CD4-positive, alpha-beta T cell (primary cell): ENCODE results near the gene GAPDH. TPM values are rescaled to one million over a fixed set of nuclear protein-coding genes. Genes with fewer than 3 reads are reported as not detected.
"Not testable (repeated sequence)": the region's sequence is repeated elsewhere in the genome, so short reads cannot be mapped to it uniquely, and the experiment has no call there.

ENCODE experiments used
- ATAC-seq: fragments of 200-7000 bp; cut with Tn5 transposase; one replicate; pipeline ENCODE4 v1.10.0; 2022; ENCODE audit warnings: mild to moderate bottlenecking; ENCODE audit not compliant: poor library complexity
- CTCF ChIA-PET: fragments of 350-600 bp; sonication (Branson Sonifier 250); formaldehyde crosslinking; loops from one replicate; lab custom pipeline; 2021; ENCODE audit warnings: antibody characterized with exemption, inconsistent platforms; lab: Charles Lee
- POLR2A ChIA-PET: fragments of 350-600 bp; sonication (Branson Sonifier 250); formaldehyde crosslinking; loops from one replicate; lab custom pipeline; 2021; ENCODE audit warnings: antibody characterized with exemption, inconsistent platforms; lab: Charles Lee
- DNase-seq, 14 experiments: peaks; one replicate each; pipeline ENCODE4 v3.0.0-alpha.2; 2013 to 2020; ENCODE audit warnings: mixed read lengths in 2 of 14
- H3K27ac ChIP-seq, 2 donors: one replicate each; pipeline versions ENCODE4 v1.5.1 to v1.7.0; 2013; ENCODE audit warnings: low read length in 2 of 2, low read depth in 1 of 2, mild to moderate bottlenecking in 1 of 2
- H3K27me3 ChIP-seq, 2 experiments: 1 replicate in 1 of 2; 2 replicates in 1 of 2; pipeline versions ENCODE4 v1.6.1 to v1.7.0; 2013; ENCODE audit warnings: low read length in 2 of 2, control low read depth in 1 of 2, mild to moderate bottlenecking in 1 of 2, moderate library complexity in 1 of 2; ENCODE audit not compliant: insufficient read depth in 2 of 2, control insufficient read depth in 1 of 2
- H3K36me3 ChIP-seq: one replicate; pipeline ENCODE4 v1.6.1; 2013; ENCODE audit warnings: low read length, control low read depth; ENCODE audit not compliant: insufficient read depth
- H3K4me1 ChIP-seq: one replicate; pipeline ENCODE4 v1.6.1; 2013; ENCODE audit warnings: low read length, control low read depth; ENCODE audit not compliant: insufficient read depth
- H3K4me3 ChIP-seq: one replicate; pipeline ENCODE4 v1.5.1; 2013; ENCODE audit warnings: mild to moderate bottlenecking, low read length, moderate library complexity
- H3K9me3 ChIP-seq, 2 experiments: 1 replicate in 1 of 2; 2 replicates in 1 of 2; pipeline versions ENCODE4 v1.6.1 to v1.7.0; 2013; ENCODE audit warnings: low read length in 2 of 2, mild to moderate bottlenecking in 2 of 2, control low read depth in 1 of 2, moderate library complexity in 1 of 2; ENCODE audit not compliant: control insufficient read depth in 1 of 2, insufficient read depth in 1 of 2
- H3K27ac Mint-ChIP-seq: one replicate; pipeline ENCODE4 v1.8.0; 2020; ENCODE audit warnings: mixed read lengths
- H3K27me3 Mint-ChIP-seq: one replicate; pipeline ENCODE4 v1.8.0; 2021; ENCODE audit warnings: mixed read lengths
- H3K36me3 Mint-ChIP-seq: one replicate; pipeline ENCODE4 v1.8.0; 2021; ENCODE audit warnings: low read depth, mixed read lengths
- H3K4me1 Mint-ChIP-seq: one replicate; pipeline ENCODE4 v1.8.0; 2021; ENCODE audit warnings: low read depth, mixed read lengths
- H3K4me3 Mint-ChIP-seq: one replicate; pipeline ENCODE4 v1.8.0; 2020; ENCODE audit warnings: mild to moderate bottlenecking, mixed read lengths
- H3K9me3 Mint-ChIP-seq: one replicate; pipeline ENCODE4 v1.8.0; 2020; ENCODE audit warnings: mixed read lengths
- intact Hi-C, 2 experiments: fragments of 100-400 bp; cut with DNase I in 1 of 2; cut with micrococcal nuclease in 1 of 2; formaldehyde crosslinking; loops; one replicate each; pipeline versions ENCODE4 v1.15.1 to v1.9.0; 2023 to 2025; cut with DNase I, micrococcal nuclease
- total RNA-seq, 174 experiments: library from RNA in 2 of 174; stranded (reverse) in 2 of 174; gene quantifications; one replicate each; pipeline ENCODE4 v1.2.3 and lab custom pipeline; 2021 to 2026
- TF ChIP-seq, protein P1 (sequence below): fragments of 200-600 bp; IDR thresholded peaks from one replicate; pipeline ENCODE4 v1.8.0; 2022; ENCODE audit warnings: antibody characterized with exemption, mild to moderate bottlenecking

Gene GAPDH
- total RNA-seq, 2 experiments from 2014 or later = 498 to 508 TPM

GRCh38 chr12:6555018-6555691 lies 20.8 kb downstream of the GAPDH start:
- Mint-ChIP-seq H3K27ac (peak overlapping the region; percentile 57), H3K4me1 (peaks cover 43% of the 10 kb centered on the region), H3K36me3 (peaks cover 57% of the 10 kb centered on the region), H3K4me3 (peak overlapping the region; percentile 96), H3K9me3 (no peaks in the 10 kb centered on the region), H3K27me3 (no peaks in the 10 kb centered on the region)
- no peaks in the 10 kb centered on the region for H3K9me3 ChIP-seq
- ChIA-PET CTCF (interaction anchor here (1.4 to 2.8 kb wide), 4 partner anchors 13 to 383 kb away, joined by 3 to 7 read pairs (median 4); partner anchors contain the start of gene NOP2), POLR2A (interaction anchor here (2.0 kb wide), 1 partner anchor 13 kb away, joined by 8 read pairs; the partner anchor contains the start of gene NOP2)
- peak in 1 of 14 experiments; percentile 35 for DNase-seq
- intact Hi-C loops = loop anchor here (5.0 kb wide), 1 partner anchor 133 kb away; no protein-coding TSS in a partner anchor
- H3K27me3 ChIP-seq = no peaks in the 10 kb centered on the region
- peaks cover 50% of the 10 kb centered on the region for H3K36me3 ChIP-seq
- H3K4me1 ChIP-seq = peaks cover 76% of the 10 kb centered on the region
- H3K27ac ChIP-seq = no peak overlapping the region
- peak overlapping the region; percentile 74 for H3K4me3 ChIP-seq
- TF ChIP-seq, protein P1, sequence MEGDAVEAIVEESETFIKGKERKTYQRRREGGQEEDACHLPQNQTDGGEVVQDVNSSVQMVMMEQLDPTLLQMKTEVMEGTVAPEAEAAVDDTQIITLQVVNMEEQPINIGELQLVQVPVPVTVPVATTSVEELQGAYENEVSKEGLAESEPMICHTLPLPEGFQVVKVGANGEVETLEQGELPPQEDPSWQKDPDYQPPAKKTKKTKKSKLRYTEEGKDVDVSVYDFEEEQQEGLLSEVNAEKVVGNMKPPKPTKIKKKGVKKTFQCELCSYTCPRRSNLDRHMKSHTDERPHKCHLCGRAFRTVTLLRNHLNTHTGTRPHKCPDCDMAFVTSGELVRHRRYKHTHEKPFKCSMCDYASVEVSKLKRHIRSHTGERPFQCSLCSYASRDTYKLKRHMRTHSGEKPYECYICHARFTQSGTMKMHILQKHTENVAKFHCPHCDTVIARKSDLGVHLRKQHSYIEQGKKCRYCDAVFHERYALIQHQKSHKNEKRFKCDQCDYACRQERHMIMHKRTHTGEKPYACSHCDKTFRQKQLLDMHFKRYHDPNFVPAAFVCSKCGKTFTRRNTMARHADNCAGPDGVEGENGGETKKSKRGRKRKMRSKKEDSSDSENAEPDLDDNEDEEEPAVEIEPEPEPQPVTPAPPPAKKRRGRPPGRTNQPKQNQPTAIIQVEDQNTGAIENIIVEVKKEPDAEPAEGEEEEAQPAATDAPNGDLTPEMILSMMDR = no peak
- ATAC-seq = no peak

DNA sequence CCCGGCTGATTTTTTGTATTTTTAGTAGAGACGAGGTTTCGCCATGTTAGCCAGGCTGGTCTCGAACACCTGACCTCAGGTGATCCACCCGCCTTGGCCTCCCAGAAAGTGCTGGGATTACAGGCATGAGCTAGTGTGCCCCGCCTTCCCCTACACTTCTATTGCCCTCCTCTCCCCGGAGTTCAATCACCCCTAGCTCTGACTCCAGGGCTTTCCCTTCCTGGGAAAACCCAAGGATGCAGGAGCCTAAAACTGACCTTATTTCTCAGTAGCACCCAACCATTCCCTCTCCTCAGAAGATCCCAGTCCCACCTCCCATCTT lies 22.1 kb downstream of the GAPDH start:
- H3K27me3 ChIP-seq, H3K9me3 ChIP-seq, H3K27me3 Mint-ChIP-seq, H3K9me3 Mint-ChIP-seq, DNase-seq, ATAC-seq: not testable (repeated sequence)
- POLR2A ChIA-PET = interaction anchor here (1.2 to 2.0 kb wide), 3 partner anchors 11 to 104 kb away, joined by 3 to 8 read pairs (median 3); partner anchors contain the start of genes NOP2, TAPBPL and VAMP1
- peaks cover 50% of the 10 kb centered on the region for H3K36me3 ChIP-seq
- H3K27ac ChIP-seq = peak overlapping the region in 1 of 2 donors; percentile 16
- peaks cover 63% of the 10 kb centered on the region for H3K4me1 ChIP-seq
- Mint-ChIP-seq H3K27ac (peak overlapping the region; percentile 44), H3K4me1 (peaks cover 43% of the 10 kb centered on the region), H3K4me3 (peak overlapping the region; percentile 96), H3K36me3 (peaks cover 67% of the 10 kb centered on the region)
- H3K4me3 ChIP-seq = peak overlapping the region; percentile 74
- intact Hi-C loops = loop anchor here (5.0 kb wide), 1 partner anchor 134 kb away; no protein-coding TSS in a partner anchor
- CTCF ChIA-PET = interaction anchor here (1.0 kb wide), 1 partner anchor 14 kb away, joined by 3 read pairs; no protein-coding TSS in a partner anchor

DNA sequence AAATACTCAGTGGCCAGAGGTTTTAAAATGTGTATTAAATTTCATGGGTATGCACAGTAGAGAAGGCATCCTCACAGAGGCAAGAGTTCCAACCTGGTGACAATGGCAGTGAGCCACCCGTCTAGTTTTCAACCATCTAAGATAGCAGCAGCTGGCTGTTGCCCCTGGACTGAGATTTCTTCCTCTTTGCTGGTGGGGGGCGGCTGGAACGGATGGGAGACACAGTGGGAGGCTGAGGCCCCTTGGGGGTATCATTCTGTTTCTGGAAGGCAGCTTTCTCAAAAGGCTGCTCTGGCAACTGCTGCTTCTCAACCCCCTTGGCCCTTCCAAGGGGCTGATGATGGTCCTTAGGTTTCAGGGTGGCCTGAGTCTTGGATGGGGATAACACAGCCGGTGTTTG lies 22.5 kb downstream of the GAPDH start:
- ChIA-PET POLR2A (interaction anchor here (1.2 to 2.0 kb wide), 3 partner anchors 11 to 104 kb away, joined by 3 to 8 read pairs (median 3); partner anchors contain the start of genes NOP2, TAPBPL and VAMP1), CTCF (interaction anchor here (1.1 to 1.9 kb wide), 4 partner anchors 10 to 19 kb away, joined by 3 to 8 read pairs (median 6); partner anchors contain the start of gene NOP2)
- Histone ChIP-seq H3K27me3 (no peaks in the 10 kb centered on the region), H3K36me3 (peaks cover 50% of the 10 kb centered on the region), H3K9me3 (no peaks in the 10 kb centered on the region), H3K4me1 (peaks cover 59% of the 10 kb centered on the region), H3K27ac (peak overlapping the region in 1 of 2 donors; percentile 16), H3K4me3 (peak overlapping the region; percentile 74)
- H3K4me1 Mint-ChIP-seq = peaks cover 42% of the 10 kb centered on the region
- H3K27ac Mint-ChIP-seq = peak overlapping the region; percentile 44
- ATAC-seq (no peak), DNase-seq (no peak)
- peaks cover 67% of the 10 kb centered on the region for H3K36me3 Mint-ChIP-seq
- TF ChIP-seq, protein P1 = no peak
- intact Hi-C loops = loop anchor here (5.0 kb wide), 1 partner anchor 135 kb away; no protein-coding TSS in a partner anchor
- no peaks in the 10 kb centered on the region for H3K9me3 Mint-ChIP-seq
- H3K27me3 Mint-ChIP-seq = no peaks in the 10 kb centered on the region
- peak overlapping the region; percentile 96 for H3K4me3 Mint-ChIP-seq
